ENCODE results near the gene HIF1A. TPM values are rescaled to one million over a fixed set of nuclear protein-coding genes. Genes with fewer than 3 reads are reported as not detected.

HIF1A gene
- total and polyA plus RNA-seq, 2 donors: 64.2 to 151 TPM

- peaks cover 2% of the 10 kb centered on the region for H3K36me3 ChIP-seq (ENCODE audit: insufficient read depth)
- H3K4me3 ChIP-seq (ENCODE audit: low read depth, low read length): no peak overlapping the region
- no peak overlapping the region for H3K27ac ChIP-seq (ENCODE audit: low read depth)
- no peak for DNase-seq (ENCODE audit: extremely low spot score)
- WGBS: 68% methylated on average over 5 of the region's 5 CpGs
- H3K4me1 ChIP-seq (ENCODE audit: insufficient read depth): no peaks in the 10 kb centered on the region
These were observed 70.8 kb downstream of the HIF1A start for GRCh38 chr14:61766151-61766550.

GRCh38 chr14:61768240-61768639, 72.9 kb downstream of the HIF1A start:
- Histone ChIP-seq H3K4me1 (ENCODE audit: insufficient read depth) (no peaks in the 10 kb centered on the region), H3K27ac (ENCODE audit: low read depth) (no peak overlapping the region), H3K4me3 (ENCODE audit: low read depth, low read length) (no peak overlapping the region), H3K36me3 (ENCODE audit: insufficient read depth) (peaks cover 2% of the 10 kb centered on the region)
- DNase-seq (ENCODE audit: extremely low spot score): no peak
- WGBS: 67% methylated on average over 3 of the region's 3 CpGs

- Histone ChIP-seq H3K36me3 (ENCODE audit: insufficient read depth) (peaks cover 2% of the 10 kb centered on the region), H3K4me1 (ENCODE audit: insufficient read depth) (no peaks in the 10 kb centered on the region), H3K27ac (ENCODE audit: low read depth) (no peak overlapping the region), H3K4me3 (ENCODE audit: low read depth, low read length) (no peak overlapping the region)
- DNase-seq (ENCODE audit: extremely low spot score): no peak
- WGBS: 96% methylated on average over 3 of the region's 3 CpGs
These were observed 74.6 kb downstream of the HIF1A start for GRCh38 chr14:61769893-61770292.

GRCh38 chr14:61774861-61775260, 79.5 kb downstream of the HIF1A start:
- no peak overlapping the region for H3K4me3 ChIP-seq (ENCODE audit: low read depth, low read length)
- H3K4me1 ChIP-seq (ENCODE audit: insufficient read depth): no peaks in the 10 kb centered on the region
- 98% methylated on average over 1 of the region's 1 CpG for WGBS
- peaks cover 2% of the 10 kb centered on the region for H3K36me3 ChIP-seq (ENCODE audit: insufficient read depth)
- H3K27ac ChIP-seq (ENCODE audit: low read depth): no peak overlapping the region
- DNase-seq (ENCODE audit: extremely low spot score): no peak

- Histone ChIP-seq H3K36me3 (ENCODE audit: insufficient read depth) (no peaks in the 10 kb centered on the region), H3K4me3 (ENCODE audit: low read depth, low read length) (no peak overlapping the region), H3K4me1 (ENCODE audit: insufficient read depth) (no peaks in the 10 kb centered on the region), H3K27ac (ENCODE audit: low read depth) (no peak overlapping the region)
- DNase-seq (ENCODE audit: extremely low spot score): no peak
- WGBS: 81% methylated on average over 3 of the region's 3 CpGs
These were observed 84.8 kb downstream of the HIF1A start for GRCh38 chr14:61780125-61780524.

GRCh38 chr14:61797309-61797708, 102.0 kb downstream of the HIF1A start:
- WGBS: 98% methylated on average over 5 of the region's 5 CpGs

More at GRCh38 chr14:61797309-61797708, 102.0 kb downstream of the HIF1A start:
- no peaks in the 10 kb centered on the region for H3K36me3 ChIP-seq (ENCODE audit: insufficient read depth)
- DNase-seq (ENCODE audit: extremely low spot score): no peak
- H3K4me3 ChIP-seq (ENCODE audit: low read depth, low read length): no peak overlapping the region
- H3K4me1 ChIP-seq (ENCODE audit: insufficient read depth): no peaks in the 10 kb centered on the region
- H3K27ac ChIP-seq (ENCODE audit: low read depth): no peak overlapping the region

Other genes starting within 250 kb of the HIF1A start
- 12.5 TPM for gene SNAPC1, start 66.9 kb downstream of the HIF1A start, total RNA-seq
- 7.0 TPM for gene SNAPC1, start 66.9 kb downstream of the HIF1A start, polyA plus RNA-seq
- gene SYT16, start 117.2 kb downstream of the HIF1A start, total RNA-seq: 4.1 TPM
- gene SYT16, start 117.2 kb downstream of the HIF1A start, polyA plus RNA-seq: 0.05 TPM